AG08395 (cell line): Measurements from ENCODE around the gene NABP1.
"Not testable (repeated sequence)": the region's sequence is repeated elsewhere in the genome, so short reads cannot be mapped to it uniquely, and the experiment has no call there.

ENCODE experiments used
- DNase-seq: peaks from one replicate; pipeline ENCODE4 v3.0.0; 2012; ENCODE audit warnings: mixed read lengths, low spot score

NABP1 gene, protein sequence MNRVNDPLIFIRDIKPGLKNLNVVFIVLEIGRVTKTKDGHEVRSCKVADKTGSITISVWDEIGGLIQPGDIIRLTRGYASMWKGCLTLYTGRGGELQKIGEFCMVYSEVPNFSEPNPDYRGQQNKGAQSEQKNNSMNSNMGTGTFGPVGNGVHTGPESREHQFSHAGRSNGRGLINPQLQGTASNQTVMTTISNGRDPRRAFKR

DNA sequence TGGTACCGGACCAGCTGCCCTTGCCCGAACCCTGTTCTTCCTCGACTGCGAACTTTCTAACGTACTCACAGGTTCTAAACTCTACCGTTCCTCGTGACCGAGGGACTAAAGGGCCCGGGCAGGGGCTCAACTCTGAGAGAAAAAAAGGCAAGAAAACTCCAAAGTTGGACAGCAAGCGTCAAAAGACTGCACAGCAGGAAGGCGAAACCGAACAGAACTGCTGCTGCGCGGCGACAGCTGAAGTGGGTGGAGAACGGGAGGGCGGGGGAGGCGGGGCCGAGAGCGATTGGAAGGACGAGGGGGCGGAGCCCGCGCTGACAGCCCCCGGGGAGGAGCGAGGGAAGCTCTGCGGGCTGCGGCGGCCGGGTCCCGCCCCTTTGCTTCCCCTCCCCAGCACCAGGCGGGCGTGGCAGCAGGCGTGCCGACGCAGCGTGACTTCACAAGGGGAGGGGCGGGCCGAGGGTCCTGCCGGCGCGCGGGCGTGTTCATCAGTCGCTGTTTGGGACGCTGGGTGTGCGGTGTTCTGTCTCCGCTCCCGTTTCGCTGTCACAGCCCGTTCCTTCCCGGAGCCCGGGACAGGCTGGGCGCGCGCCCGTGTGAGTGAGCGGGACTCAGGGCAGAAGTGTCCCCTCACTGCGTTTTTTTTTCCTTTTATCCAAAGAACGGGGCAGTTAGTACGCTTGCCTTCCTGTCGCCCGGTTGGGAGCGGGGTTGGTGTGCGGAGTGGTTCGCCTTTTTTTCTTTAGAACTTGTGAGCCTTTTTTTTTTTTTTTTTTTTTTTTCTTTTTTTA lies at the start of gene NABP1:
TSS of gene NABP1 (plus strand) at position 491 of the 791 bp plus-strand sequence. CDS start 479 bp downstream, outside the sequence.
- DNase-seq = peak; percentile 98

DNA sequence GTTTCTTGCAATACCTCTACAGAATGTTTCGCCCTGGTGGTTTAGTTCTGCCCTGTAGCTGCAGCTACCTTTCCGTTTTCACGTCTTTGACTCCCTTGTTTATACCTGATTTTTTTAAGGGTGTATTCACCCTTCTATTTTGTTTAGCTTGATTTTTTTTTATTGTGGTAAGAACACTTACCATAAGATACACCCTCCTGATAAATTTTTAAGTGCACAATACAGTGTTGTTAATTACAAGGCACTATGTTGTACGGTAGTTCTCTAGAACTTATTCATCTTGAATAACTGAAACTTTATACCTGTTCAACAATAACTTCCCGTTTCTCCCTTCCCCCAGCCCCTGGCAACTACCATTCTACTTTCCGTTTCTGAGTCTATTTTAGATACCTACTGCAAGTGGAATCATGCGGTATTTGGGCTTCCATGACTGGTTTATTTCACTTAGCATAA lies 48.9 kb upstream of the NABP1 start:
- DNase-seq = no peak

DNA sequence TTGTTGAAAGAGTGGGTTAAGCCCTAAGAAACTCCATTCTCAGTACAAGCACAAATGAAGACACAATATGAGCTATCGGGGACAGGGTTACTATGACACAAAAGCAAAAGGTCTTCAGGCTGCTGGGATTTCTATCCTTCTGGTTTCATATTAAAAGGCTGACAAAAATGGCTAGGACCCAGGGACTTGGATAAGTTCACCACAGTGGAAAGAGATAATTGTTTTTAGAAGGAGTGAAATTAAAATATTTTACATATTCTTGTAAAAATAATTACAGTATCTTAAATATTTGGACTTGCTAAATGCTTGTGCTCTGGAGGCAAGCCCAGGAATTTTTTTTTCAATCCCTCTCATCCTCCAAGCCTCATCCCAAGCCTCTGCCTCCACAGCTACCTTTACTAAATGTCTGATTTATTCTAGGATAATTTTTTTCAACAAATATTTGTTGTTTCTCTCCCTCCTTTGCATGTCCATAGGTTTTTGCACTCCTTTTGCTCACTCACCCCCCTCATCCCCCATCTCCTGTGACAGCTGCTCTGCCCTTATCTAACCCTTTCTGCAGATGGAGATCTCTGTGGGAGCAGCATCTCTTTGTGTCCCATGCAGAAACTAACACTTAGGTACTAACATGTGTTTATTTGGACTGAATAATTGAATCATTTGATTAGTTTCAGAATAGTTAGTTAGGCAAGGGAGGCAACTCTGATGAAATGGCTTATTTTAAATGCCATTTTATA lies 47.8 kb upstream of the NABP1 start:
- no peak for DNase-seq

DNA sequence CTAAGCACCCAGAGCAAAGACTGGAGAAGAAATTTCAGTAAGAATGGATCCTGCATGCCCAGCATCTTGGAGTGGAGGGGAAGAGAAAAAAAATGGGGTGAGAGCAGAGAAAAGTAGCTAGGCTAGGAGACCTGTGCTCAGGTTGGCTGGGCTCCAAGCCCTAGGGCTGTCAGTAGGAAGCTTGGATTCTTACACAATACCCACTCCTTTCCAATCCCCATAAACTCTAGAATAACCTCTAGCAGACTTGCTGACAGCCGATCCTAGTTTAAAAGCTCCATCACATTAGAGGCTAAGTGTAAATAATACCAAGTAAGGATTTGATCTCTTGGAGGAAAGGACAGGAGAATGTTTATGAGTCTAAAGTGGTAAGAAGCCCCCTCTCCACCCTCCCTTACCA lies 46.2 kb upstream of the NABP1 start:
- no peak for DNase-seq

DNA sequence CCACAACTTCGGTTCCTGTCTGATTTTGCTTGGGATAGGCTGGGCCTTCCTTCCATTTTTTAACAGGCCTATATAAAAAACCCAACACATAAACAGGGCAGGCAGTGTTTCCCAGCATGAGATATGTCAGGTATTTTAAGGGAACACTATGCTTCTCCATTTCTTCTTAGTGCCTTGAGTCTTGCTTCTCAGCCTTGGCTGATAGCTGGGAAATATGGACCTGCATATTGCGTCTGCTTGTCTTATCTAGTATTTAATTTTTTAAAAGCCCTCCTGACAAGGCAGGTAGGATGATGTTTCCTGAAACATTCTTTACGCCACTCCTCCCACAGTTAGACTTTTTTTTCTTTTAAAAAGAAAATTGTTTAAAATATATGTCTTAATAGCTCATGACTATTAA lies 45.5 kb upstream of the NABP1 start:
- no peak for DNase-seq

DNA sequence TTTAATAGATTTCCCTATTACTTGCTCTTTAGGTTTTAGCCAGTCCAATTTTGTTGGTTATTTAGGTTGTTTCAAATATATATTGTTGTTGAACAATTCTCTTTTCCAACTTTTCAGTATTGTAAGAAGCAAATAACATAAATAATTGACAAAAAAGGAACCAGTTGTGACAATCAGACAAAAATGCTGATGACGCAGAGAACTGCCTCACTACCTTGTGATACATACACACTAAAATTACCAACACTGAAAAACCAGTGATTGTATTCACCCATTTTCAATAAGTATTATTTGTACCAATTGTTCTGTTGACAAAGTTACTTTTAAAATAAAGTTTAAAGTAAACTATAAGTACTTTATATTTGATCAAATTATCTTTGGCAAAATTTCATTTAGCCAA lies 43.1 kb upstream of the NABP1 start:
- DNase-seq = no peak

DNA sequence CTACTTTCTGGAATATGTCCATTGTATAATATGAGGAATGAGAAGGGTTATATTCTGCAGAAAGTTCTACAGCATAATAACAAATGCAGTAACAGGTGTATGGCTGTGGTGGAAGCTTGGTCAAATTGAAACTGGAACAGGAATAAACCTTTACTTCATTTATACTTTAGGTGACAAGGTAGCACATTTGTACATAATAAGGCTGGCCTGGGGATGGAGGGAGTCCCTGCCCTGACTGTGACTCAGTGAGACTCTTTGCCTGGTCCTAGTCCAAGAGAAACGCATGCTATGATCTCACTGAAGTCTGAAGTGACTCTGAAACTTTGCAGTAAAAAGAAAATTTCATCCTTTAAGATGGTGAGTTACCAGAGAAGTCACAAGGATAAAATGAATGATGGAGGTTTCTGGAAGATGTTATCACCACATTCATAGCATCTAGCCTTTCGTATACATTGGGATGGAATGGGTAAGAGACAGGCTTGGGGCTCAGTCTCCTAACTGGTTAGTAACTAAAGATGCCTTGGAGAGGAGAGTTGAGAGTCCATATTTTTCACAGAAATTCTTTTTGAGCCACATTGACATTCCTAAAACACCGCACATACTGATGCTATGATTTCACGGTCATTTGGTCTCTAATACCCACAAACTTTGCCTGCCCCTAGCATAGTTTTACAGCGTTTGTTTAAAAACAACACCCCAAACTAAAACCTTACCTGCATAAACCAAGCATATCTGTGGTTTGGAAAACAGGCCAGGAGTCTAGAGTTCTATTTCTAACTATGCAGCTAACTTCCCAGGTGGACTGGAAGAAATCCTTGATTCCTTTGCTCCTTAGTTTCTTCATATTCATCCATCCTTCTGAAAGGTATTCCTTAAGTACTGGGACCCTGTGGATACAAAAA lies 42.4 kb upstream of the NABP1 start:
- DNase-seq = peak; percentile 78

DNA sequence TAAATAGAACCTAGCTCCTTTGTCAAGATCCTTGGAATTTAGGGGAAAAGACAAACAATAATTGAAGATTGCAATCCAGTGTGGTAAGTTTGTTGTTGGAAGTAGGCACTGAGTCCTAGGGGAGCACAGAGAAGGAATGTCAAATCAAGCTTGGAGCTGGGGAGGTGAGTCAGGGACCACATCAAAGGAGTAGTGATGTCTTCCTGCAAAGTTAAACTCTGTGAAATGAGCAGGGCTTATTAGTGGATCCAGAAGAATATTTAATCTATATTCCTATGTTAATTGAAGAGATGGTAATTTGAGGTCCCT lies 41.7 kb upstream of the NABP1 start:
- peak; percentile 70 for DNase-seq

DNA sequence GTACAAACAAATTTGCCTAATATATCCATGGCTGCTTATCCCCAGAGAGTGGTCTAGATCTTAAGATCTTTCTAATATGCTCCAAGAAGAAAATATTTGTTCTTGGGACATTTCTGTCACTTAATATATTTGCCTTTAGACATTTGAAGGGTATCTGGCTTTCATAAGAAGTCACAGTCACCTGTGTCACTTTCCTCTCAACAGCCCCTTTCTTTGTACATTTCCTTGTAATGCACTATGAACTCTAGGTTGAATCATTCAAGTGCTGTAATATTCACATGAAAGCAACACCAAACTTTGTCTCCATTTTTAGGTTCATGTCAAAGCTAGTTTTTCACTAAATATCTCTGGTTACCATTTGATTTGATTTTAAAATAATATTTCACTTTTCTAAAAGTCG lies 41.4 kb upstream of the NABP1 start:
- no peak for DNase-seq

DNA sequence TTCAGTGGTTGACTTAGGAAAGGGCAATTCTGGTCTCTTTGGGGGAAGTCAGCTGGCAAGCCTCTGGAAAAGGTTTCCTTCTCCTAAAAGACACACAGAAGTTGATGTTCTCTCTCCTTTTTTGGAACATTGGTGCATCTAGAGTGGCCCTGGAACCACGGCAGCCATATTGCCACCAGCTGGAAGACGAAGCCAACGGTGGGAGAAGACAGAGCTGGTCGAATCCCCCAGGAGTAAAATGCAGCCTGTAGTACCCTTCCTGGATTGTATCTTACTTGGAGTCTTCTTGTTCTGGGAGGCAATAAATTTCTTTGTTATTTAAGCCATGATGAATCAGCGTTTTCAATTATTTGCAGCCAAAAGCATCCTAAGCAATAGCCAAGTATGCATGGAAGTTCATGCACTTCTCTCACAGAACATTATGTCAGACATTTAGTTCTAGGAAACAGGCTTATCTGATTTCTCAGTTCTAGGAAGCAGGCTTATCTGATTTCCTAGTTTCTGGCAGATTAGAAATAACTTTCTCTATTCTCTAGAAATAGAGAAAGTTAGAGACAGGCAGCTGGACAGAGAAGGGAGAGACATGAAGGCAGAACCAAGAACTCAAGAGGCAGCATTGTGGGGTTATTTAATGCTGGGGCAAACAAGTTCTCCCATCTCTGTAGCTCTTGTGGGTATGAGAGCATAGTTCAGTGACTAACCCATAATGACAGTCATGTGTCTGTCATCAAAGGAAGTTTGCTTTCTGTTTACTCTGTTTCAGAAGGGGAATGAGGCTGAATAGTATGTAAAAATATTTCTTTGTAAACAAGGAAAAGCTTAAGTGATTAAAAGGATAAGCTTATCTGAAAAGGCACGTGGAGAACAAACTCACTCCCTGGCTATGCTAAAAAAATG lies 40.5 kb upstream of the NABP1 start:
- DNase-seq = no peak

DNA sequence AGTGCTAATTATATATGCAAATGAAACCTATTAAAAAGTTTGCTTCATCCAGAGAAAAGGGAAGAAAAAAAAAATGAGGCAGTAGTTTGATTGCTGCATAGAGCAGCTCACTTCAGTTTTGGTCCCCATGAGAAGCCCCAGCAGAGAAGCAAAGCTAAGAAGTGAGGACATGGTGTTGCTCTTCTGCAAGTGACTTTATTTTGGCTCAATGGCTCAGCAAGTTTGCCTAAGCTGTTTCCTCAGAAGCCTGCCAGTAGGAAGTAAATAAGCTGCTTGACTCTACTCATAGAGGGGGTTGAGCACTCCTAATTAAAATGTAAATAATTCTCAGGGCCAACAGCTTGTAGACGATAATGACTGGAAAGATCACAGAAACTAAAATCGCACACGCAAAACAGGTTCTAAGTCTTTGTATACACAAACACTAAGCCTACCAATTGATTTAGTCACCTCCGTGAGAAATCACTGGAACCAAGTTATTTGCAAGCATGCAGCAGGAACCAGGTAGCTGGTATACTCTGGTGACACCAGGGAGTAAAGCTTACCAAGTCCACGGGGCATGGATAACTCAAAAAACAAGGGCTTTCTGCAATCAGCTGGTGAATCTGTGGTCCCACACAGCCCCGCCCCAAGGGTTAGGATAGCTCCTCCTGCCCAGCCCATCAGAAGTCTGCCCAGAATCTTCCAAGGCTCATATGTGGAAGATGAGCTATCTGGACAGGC lies 39.7 kb upstream of the NABP1 start:
- no peak for DNase-seq

DNA sequence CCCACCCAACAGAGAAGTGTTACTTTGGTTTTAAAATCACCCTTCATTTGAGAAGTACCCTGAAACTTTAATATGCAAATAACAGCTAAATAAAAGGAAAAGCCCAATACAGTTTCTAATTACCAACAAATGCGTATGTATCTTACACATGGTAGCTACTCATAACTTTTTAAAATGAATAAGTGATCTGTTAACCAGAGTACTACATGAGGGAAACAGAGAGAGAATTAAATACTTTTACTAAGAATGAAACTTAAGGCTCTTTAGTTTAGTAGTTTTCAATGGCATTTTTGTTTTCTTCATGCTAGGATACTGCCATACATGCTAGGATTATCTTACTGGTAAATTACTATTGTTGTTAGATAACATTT lies 39.1 kb upstream of the NABP1 start:
- DNase-seq = no peak

DNA sequence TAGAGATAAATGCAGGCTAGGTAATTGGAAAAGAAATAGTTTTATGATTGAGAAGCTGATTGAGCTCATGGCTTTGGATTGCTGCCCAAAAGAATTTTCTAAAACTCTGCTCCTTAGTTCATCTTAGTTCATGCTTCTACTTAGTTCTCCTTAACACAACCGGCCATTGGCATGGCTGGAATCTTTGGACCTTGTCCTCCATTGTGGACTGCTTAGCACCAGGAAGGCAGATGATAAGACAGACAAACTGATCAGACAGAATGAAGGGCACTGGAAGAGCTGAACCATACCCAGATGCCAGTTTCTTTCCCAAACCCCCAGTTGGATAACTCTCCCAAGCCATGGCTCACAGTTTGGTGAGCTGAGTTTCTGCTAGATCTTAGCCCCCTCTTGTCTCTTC lies 36.3 kb upstream of the NABP1 start:
- no peak for DNase-seq

DNA sequence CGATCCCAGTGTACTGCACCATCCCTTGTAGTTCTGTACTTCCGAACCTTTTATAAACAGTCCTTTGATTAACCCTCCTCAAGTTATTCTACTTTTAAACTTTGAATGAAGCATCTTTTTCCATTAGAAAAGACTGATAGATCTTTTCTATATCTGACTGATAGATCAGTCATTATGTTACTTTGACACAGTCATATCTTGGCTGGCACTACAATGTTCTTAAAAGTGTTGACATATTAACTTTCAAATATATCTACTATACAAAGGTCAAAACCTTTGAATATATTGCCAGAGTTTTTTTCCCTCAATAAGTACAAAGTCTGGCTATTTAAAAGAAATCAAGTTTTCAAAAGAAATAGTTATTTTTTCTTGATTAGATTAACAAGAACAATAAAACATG lies 35.4 kb upstream of the NABP1 start:
- DNase-seq = no peak

DNA sequence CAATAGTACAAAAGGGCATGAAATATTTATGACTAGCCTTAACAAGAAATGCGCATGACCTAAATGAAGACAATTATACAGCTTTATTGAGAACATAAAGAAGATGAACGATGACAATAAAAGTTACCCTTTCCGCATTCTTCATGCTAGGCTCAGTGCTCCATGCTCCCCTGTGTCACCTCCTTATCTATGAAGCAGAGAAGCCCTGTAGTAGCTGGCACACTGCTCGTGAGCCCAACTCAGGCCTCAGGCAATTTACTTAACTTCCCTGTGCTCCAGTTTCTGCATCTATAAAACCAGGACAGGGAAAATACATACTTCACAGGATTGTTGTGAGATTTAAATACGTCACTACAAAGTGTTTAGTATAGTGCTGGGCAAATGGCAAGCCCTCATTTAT lies 34.5 kb upstream of the NABP1 start:
- no peak for DNase-seq

DNA sequence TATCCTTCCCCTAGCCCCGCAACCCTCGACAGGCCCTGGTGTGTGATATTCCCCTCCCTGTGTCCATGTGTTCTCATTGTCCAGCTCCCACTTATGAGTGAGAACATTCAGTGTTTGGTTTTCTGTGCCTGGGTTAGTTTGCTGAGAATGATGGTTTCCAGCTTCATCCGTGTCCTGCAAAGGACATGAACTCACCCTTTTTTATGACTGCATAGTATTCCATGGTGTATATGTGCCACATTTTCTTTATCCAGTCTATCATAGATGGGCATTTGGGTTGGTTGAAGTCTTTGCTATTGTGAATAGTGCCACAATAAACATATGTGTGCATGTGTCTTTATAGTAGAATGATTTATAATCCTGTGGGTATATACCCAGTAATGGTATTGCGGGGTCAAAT lies 33.3 kb upstream of the NABP1 start:
- not testable (repeated sequence) for DNase-seq

DNA sequence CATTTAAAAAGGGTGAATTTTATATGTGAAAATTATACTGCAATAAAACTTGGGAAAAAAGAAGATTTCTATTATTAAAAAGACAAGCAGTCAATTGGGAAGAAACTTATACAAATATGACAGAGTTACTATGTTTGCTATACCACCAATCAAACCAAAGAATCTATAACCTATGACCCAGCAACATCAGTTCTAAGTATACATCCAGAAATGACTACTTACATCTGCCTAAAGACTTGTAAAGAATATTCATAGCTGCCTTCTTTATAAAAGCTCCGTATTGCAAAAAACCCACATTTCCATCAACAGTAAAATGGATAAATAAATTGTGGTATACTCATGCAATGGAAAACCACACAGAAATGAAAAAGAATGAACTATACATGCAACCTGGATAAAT lies 32.9 kb upstream of the NABP1 start:
- DNase-seq = no peak

DNA sequence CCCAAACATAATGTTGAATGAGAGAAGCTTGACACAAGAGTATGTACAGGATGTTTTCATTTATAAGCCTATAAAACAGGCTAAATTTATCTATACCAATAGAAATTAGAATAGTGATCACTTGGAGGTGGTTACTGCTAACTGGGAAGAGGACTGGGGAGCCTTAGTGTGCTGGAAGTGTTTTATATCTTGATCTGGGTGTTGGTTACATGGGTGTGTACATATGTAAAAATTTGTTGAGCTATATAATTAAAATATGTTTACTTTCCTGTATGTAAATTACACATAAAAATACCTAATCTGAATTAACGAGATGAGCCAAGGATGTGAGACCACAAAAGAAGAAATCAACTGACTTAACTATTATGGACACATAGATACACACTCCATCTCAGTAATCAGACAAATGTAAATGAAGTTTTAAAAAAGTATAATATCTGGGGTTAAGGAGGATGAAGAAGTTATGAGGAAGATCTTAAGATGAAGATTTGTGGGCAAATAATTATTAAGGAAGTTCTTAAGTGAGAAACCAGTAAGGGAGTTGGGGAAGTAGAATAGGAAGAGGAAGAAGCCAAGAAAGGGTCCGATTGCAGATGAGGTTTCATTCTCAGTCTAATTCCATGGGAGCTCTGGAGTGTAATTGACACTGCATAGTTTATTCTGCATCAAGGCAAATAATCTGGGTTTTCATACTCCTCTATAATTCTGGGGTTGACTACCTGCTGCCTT lies 32.3 kb upstream of the NABP1 start:
- no peak for DNase-seq

DNA sequence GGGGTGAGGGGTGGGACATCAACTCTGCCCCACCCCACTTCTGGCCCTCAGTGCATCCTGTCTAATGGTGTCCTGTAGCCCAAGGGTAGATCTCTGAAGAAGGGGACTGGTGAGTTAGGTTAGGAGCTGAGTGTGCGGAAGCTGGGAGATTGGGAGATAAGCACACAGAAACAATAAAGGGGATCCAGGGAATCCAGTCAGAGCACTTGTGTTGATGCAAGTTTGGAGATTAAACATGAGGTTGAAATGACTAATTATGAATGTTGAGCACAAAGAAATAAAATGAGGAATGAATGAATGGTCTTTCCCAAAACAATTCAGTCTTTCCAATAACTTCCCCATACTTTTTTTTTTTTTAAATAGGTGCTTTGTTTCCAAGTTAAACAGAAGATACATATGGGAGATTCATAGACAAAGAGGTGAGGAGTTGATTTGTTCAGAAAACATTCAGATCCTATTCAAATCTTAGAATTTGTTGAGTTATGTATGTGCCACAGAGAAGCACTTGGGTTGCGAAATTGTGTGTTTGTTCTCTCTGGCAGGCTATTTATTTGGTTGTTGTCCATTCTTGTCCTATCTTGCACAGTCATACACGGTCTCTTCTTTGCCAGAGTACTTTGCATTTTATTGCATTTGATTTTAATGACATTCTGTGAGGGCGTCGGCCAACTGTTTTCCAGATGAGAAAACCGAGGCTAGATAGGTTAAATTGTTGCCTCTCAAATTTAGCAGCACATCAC lies 31.6 kb upstream of the NABP1 start:
- peak; percentile 29 for DNase-seq
